Esophagus (tissue), 2 donors: ENCODE results near the gene SF3B5. TPM values are rescaled to one million over a fixed set of nuclear protein-coding genes. Genes with fewer than 3 reads are reported as not detected.
"Not testable (repeated sequence)": the region's sequence is repeated elsewhere in the genome, so short reads cannot be mapped to it uniquely, and the experiment has no call there.

ENCODE experiments used
- H3K27ac ChIP-seq, 2 donors: one replicate each; pipeline ENCODE4 v1.5.1; 2013; ENCODE audit warnings: low read depth in 2 of 2, mild to moderate bottlenecking in 2 of 2, inconsistent platforms in 1 of 2, low read length in 1 of 2, moderate library complexity in 1 of 2
- H3K27me3 ChIP-seq, 2 donors: one replicate each; pipeline ENCODE4 v1.6.1; 2013; ENCODE audit warnings: low read length in 2 of 2, control low read depth in 1 of 2, mild to moderate bottlenecking in 1 of 2; ENCODE audit not compliant: insufficient read depth in 2 of 2, control insufficient read depth in 1 of 2
- H3K36me3 ChIP-seq, 2 donors: one replicate each; pipeline ENCODE4 v1.6.1; 2013; ENCODE audit warnings: low read length in 1 of 2; ENCODE audit not compliant: control insufficient read depth in 2 of 2, insufficient read depth in 2 of 2
- H3K4me1 ChIP-seq, 2 donors: one replicate each; pipeline ENCODE4 v1.6.1; 2013; ENCODE audit warnings: low read length in 1 of 2; ENCODE audit not compliant: control insufficient read depth in 2 of 2, insufficient read depth in 2 of 2
- H3K4me3 ChIP-seq, 2 donors: one replicate each; pipeline ENCODE4 v1.5.1; 2013; ENCODE audit warnings: low read length in 2 of 2, mild to moderate bottlenecking in 2 of 2, low read depth in 1 of 2, moderate library complexity in 1 of 2
- H3K9me3 ChIP-seq, 2 donors: one replicate each; pipeline ENCODE4 v1.6.1; 2013; ENCODE audit warnings: mild to moderate bottlenecking in 2 of 2, low read depth in 1 of 2, low read length in 1 of 2, moderate library complexity in 1 of 2; ENCODE audit not compliant: control insufficient read depth in 2 of 2, insufficient read depth in 1 of 2
- WGBS, 2 donors: extraction: QIAGEN DNeasy Blood & Tissue Kit; methylation state at CpG; one replicate each; pipeline ENCODE4 v1.1.7; 2013; 5-methylcytosine and 5-hydroxymethylcytosine counted together
- polyA plus RNA-seq, 2 donors: library from polyadenylated mRNA; stranded (reverse); fragments of 200-250 nt; gene quantifications; one replicate each; pipeline ENCODE4 v1.2.3, GENCODE V29; 2013
- donor health status: healthy with polysubstance abuse.
- donor health status: Bipolar disorder and iron deficiency.

SF3B5 gene
- polyA plus RNA-seq, 2 donors, result 65.5 to 206 TPM

DNA sequence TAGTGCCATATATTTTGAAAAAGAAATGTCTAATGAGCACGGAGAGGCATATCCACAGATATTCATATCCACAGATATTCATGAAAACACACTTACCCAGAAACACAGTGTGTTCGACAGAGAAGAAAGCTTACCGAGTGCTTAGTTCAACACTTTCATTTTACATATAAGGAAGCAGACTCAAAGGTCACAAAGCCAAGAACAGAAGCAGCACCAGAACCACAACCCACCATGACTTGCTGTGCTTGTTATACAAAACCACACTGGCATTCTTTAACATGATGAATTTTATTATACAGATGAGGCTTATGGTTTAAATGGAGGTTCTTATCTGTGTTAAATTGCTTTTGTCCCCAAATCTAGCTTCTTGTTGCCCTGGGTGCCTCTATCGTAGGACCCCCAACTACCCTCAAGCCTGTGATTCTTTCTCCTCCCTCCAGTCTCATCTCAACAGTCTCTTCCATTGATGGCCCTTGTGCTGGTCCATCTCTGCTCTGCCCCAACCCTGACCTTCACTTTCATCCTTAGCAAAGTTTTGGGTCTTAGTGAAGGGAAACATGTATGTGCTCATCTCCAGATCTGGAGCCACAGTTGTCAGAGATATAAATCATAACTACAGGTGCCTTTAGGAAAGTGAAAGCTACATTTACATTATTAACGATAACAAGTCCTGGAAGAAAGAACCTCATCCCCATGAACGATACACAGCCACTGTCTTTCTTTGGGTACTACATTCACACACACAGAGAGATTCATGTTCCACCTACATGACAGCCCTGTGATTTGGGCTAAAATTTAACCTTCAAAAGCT, 40.0 kb downstream of the SF3B5 start:
- Histone ChIP-seq H3K4me1 (no peaks in the 10 kb centered on the region), H3K4me3 (no peak overlapping the region), H3K36me3 (no peaks in the 10 kb centered on the region), H3K9me3 (no peaks in the 10 kb centered on the region), H3K27me3 (no peaks in the 10 kb centered on the region), H3K27ac (no peak overlapping the region)
- 57 to 68% methylated on average over 6 of the region's 6 CpGs for WGBS, 2 donors

GRCh38 chr6:144053601-144054000, 41.8 kb downstream of the SF3B5 start:
- Histone ChIP-seq H3K4me3 (no peak overlapping the region), H3K36me3 (no peaks in the 10 kb centered on the region), H3K27ac (no peak overlapping the region), H3K4me1 (no peaks in the 10 kb centered on the region), H3K27me3 (no peaks in the 10 kb centered on the region), H3K9me3 (no peaks in the 10 kb centered on the region)
- 73 to 81% methylated on average over 3 of the region's 3 CpGs for WGBS, 2 donors

DNA sequence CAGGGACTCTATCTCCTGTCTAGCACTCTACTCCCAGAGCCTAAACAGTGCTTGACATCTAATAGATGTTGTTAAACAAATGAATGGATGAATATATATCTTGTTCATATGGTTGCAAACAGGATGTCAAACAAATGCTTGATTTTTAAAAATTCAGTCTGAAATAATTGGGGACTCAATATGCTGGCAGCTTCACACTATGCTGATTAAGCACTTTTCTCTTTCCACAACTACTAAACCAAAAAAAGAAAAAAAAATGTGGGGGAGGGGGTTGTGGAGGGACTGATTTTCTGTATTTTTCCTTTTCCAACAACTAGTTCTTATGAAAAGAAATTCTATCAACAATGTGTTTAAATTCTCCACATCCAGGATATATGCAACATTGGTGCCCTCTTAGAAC, 42.9 kb downstream of the SF3B5 start:
- no peak overlapping the region for H3K27ac ChIP-seq

GRCh38 chr6:144049386-144049785, 46.0 kb downstream of the SF3B5 start:
- H3K27ac ChIP-seq, result no peak overlapping the region
- H3K4me3 ChIP-seq, result no peak overlapping the region
- no peaks in the 10 kb centered on the region for H3K36me3 ChIP-seq
- WGBS, 2 donors, result 72 to 79% methylated on average over 1 of the region's 1 CpG
- H3K27me3 ChIP-seq, result no peaks in the 10 kb centered on the region
- no peaks in the 10 kb centered on the region for H3K4me1 ChIP-seq
- peaks cover 0 to 3% of the 10 kb centered on the region in 2 donors for H3K9me3 ChIP-seq

More for the DNA sequence above, 42.9 kb downstream of the SF3B5 start:
- Histone ChIP-seq H3K4me1 (no peaks in the 10 kb centered on the region), H3K27me3 (no peaks in the 10 kb centered on the region), H3K36me3 (no peaks in the 10 kb centered on the region), H3K4me3 (no peak overlapping the region), H3K9me3 (peaks cover 0 to 3% of the 10 kb centered on the region in 2 donors)

- no peaks in the 10 kb centered on the region for H3K4me1 ChIP-seq
- 73 to 77% methylated on average over 1 of the region's 1 CpG for WGBS, 2 donors
- no peak overlapping the region for H3K4me3 ChIP-seq
- no peaks in the 10 kb centered on the region for H3K27me3 ChIP-seq
- H3K36me3 ChIP-seq, result no peaks in the 10 kb centered on the region
- no peak overlapping the region for H3K27ac ChIP-seq
- H3K9me3 ChIP-seq, result peaks cover 0 to 3% of the 10 kb centered on the region in 2 donors
Observed at GRCh38 chr6:144047688-144048087, 47.7 kb downstream of the SF3B5 start.

- H3K27ac ChIP-seq, H3K36me3 ChIP-seq, H3K4me3 ChIP-seq, H3K9me3 ChIP-seq, H3K4me1 ChIP-seq, H3K27me3 ChIP-seq: not testable (repeated sequence)
- WGBS, 2 donors, result 75 to 83% methylated on average over 8 of the region's 8 CpGs
Observed at GRCh38 chr6:144046672-144047071, 48.7 kb downstream of the SF3B5 start.

- not testable (repeated sequence) for H3K9me3 ChIP-seq, H3K4me3 ChIP-seq, H3K4me1 ChIP-seq, H3K27me3 ChIP-seq, H3K36me3 ChIP-seq, H3K27ac ChIP-seq
- 88 to 100% methylated on average over 2 of the region's 2 CpGs for WGBS, 2 donors
Observed at GRCh38 chr6:144044989-144045388, 50.4 kb downstream of the SF3B5 start.

Other genes starting within 250 kb of the SF3B5 start
- gene ZC2HC1B, start 231.1 kb downstream of the SF3B5 start, polyA plus RNA-seq, result under 1 TPM; 0.08 to 0.14 TPM
- 10 to 100 TPM; 18.7 to 21.0 TPM for gene PLAGL1, start 87.3 kb downstream of the SF3B5 start, polyA plus RNA-seq
- gene STX11, start 54.9 kb upstream of the SF3B5 start, polyA plus RNA-seq, result 1 to 10 TPM; 3.9 to 7.1 TPM
- gene UTRN, start 189.8 kb upstream of the SF3B5 start, polyA plus RNA-seq, result 1 to 10 TPM; 9.3 to 9.8 TPM